Measurements from ENCODE around the gene TACC2.

- TF ChIP-seq CTCF (IDR thresholded peaks at IDR 0.05; ENCODE audit: borderline replicate concordance, extremely low read depth, low read length, poor library complexity, severe bottlenecking) (no peak), EZH2 (IDR thresholded peaks at IDR 0.05; ENCODE audit: borderline replicate concordance, low read depth, low read length, severe bottlenecking) (no peak)
Measured at GRCh38 chr10:122173766-122174435, 184.9 kb downstream of the TACC2 start.

Measured in DND-41 (cell line).